Activated gamma-delta T cell (primary cell): ENCODE measurements around the gene ZNF652.
"Not testable (repeated sequence)": the region's sequence is repeated elsewhere in the genome, so short reads cannot be mapped to it uniquely, and the experiment has no call there.

ENCODE experiments used
- DNase-seq: peaks from one replicate; lab custom pipeline; 2025; lab: John Stamatoyannopoulos, UW
- total RNA-seq, 2 donors: gene quantifications; one replicate each; lab custom pipeline; 2026; lab: John Stamatoyannopoulos, UW

ZNF652 gene
- total RNA-seq = 89.6 to 100 reads per million in 2 donors

DNA sequence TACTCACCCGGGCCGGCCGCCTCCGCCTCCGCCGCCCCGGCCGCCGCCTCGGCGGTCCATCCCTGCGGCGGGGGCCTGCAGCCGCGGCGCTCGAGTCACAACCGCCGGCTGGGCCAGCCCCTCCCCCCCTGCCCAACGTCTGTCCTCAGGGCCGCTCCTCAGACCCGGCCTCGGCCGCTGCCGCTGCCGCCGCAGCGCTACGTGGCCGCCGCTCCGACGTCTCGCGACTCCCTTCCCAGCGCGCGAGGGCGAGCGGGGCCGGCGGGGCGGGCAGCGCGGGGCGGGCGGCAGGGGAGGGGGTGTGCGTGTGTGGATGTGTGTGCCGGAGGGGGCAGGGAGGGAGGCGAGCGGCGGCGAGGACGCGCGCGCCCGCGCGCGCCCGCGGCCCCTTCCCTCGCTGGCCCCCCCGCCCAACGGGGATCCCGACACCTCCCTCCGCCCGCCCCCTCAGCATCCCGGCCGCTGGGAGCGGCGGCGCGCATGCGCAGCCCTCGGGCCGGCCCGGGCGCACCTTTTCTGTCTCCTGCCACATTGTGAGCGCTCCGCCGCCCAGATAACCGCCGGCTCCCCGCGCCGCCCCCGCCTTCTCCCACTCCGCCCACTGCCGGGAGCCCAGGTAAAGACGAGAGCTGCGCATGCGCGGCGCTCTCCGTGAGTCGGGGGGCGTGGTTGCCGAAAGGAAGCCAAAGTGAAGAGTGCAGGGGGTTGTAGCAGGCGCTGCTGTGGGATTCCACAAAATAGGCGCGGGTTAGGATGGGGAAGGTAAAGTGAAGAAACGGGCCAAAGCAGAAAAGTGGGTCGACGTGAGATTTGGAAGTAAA, at the start of gene ZNF652:
TSS of gene ZNF652 (minus strand) at position 349 of the 821 bp plus-strand sequence. CDS start 44,525 bp downstream, outside the sequence.
- DNase-seq = peak; percentile 90

DNA sequence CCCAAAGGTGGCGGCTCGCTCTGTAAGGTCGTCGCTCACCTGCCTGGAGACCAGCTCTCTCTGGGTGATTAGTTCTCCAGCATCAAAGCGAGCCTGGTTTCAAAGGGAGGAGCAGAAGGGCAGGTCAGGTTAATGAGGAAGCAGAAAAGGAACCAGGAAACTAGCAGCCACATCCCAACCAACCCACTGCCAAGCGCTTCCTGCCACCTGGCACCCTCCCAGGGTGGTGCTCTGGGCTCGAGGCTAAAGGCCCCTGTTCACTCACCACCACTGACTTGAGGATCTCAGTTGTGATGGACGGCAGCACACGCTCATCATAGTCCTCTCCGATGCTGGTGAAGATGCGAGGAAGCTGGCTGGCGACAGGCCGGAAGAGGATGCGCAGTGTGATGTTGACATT, 47.0 kb upstream of the ZNF652 start:
- no peak for DNase-seq

DNA sequence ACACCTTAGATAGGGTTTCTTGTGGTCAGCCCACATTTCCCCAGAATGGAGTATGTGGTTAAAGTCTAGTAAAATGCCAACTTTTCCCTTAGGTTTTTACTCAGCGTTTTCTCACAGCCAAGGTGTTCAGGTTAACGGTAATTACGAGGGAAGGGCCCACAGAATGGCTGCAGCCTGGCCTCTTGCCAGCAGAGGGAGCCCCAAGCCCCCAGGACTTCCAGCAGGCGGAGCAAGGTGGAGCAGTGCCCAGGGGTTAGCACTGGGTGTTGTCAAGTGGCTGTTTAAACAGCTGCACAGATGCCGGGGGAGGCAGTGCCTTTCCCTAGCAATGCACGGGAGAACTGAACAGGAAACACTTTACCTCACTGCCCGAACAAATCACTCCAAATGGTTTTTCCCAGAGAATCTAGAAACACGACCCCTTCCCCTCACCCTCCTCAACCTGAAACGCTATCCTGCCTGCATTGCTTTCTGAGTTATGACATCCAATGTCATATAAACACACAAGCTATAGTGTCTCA, 46.0 kb upstream of the ZNF652 start:
- peak; percentile 48 for DNase-seq

DNA sequence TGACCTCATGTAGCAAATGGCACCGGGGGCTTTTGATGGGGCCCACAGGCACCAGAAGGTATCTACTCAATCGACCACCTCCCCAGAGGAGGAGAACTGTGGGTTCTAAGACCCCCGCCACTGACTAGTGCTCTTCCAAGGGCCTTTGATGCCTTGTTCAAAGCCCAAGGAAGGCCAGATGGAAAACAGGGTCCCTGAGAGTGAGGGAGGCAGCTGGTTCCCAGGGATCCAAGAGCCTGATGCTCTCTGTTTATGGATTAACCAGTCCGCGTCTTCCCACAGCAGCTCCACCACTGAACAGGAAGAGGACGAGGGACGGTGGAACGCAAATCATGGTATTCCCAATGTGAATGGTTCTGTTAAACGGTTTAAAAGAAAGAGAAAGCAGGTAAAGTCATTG, 45.0 kb upstream of the ZNF652 start:
- DNase-seq = no peak

DNA sequence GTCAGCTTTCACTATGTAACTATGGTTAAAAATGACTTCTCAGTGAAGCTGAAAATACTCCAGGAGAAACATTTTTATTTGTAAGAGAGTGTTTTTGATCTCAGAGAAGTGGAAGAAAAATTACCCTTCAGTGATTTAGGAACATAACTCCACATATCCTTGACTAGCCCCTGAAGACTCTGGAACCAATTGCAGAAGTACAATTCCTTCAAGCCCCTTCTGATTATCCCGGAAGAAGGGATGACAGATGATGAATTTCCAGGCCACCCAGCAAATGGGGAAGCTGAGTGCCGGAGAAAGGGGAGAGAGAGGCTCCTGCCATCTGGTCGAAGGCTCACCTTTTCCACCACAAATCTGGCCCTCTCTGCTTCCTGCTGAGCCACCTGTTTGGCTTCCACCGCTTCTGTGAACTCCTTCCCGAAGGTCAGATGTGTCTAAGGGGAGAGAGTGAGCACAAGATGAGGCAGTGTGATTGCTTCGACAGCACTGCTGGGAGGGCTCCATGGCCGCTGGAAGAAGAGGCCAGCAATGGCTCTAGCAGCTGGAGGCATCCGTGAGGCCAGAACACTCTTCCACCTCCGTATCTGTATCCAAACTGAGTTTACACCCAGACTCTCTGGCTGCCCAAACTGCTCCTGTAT, 44.5 kb upstream of the ZNF652 start:
- DNase-seq = no peak

DNA sequence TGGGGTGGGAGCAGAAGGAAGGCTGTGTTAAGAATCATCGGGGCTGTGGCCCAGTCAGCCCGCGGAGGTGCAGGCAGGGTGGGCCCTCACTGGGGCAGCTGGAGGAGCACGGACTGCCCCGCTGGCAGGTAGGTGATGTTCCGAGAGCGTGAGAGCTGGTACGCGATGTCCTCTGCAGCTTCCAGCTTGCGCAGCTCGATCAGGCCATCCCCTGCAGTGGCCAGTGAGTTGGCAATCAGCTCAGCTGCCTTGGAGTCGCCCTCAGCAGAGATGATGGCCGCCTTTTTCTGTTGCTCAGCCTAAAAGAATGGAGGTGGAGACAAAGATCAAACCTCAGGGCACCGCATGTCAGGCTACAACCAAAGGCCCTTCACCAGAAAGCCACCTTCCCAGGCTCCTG, 42.9 kb upstream of the ZNF652 start:
- no peak for DNase-seq

DNA sequence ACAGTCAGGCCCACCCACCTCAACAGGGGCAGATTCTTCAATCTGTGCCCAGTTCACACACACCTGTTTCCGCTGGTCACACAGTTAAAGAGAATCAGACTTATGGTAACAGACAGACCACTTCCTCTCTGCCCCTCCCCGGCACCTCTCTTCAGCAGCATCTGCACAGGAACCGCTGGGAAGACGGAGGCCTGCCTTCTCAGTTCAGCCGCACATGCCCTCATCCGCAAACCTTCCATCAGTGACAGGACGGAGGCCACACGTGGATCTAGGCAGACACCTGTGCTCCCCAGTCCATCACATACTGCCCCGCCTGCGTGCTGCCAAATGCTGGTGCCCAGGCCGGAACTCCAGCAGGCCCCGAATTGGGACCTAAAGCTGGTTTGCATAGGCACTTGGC, 42.3 kb upstream of the ZNF652 start:
- no peak for DNase-seq

DNA sequence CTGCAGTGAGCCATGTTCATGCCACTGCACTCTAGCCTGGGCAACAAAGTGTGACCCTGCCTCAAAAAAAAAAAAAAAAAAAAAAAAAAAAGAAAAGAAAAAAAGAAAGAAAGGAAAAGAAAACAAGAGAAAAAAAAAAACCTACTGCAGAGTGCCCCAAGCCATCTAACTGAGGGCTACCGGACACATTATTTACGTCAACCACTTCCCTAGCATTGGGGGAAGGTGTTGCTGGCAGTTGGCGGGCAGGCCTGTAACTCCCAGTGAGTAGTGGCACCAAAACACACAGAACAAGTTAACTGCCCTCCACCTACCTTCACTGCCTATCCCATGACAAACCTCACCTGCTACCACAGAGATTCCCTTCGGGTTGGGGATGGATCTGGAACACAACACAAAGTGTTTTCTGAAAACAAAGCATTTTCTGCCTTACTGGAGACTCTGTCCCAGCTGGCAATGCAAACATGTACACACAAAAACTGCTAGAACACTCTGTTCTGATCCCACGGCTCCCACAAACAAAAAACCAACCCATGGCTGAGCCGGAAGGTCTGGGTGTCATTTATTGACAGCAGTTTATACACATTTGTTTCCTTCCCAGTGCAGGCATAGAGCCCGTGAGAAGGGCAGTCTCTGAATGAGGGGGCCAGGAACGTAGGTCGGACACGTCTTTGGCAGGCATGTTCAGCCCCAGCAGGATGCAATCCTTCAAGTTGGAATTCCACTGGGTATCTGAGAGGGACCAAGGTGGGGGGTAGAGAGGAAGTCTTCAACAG, 41.7 kb upstream of the ZNF652 start:
- DNase-seq = no peak

DNA sequence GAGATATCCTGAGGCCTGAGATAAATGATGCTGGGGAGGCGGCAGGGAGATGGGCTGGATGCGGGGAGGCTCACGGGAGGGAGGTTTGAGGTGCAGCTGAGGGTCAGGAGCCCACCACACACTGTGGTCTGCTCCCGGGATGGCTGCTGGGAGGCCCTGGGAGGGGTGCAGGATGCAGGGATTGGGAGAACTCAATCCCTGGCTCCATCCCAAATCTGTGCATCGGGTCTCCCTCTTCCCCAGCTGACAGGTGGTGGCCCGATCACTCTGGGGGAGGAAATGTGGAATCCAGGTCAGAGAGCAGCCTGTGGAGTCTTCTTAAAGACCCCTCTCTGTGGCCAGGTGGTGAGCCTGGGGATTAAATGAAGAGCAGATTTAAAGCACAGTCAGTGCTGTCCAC, 40.7 kb upstream of the ZNF652 start:
- no peak for DNase-seq

DNA sequence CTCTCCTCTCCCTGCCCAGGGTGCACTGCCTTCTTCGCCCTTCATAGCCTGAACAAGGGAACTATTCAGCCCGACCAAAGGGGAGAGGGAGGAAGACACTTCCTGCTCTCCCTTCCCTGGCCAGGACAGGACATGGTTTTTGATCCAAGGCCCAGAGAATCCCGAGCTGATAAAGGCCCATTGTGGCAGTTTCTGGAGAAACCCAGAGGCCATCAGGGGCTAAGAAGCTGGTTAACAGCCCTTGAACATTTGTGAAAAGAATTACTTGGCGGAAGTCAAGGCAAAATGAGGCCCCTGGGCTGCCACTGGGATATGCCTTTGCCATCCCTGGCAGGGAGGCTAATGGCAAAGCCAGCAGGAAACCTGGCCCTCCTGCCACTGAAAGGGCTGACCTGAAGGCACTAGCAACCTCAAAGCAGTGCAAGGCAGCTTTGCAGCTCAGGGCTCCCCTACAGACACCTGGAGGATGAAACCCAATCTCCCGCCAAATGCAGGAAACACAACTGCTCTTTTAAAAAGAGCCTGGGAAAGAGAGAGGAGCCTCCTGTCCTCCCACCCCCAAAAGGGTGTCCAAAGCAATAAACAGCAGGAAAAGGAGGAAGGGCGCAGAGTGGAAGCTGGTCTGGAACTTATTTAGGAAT, 40.0 kb upstream of the ZNF652 start:
- DNase-seq = no peak

DNA sequence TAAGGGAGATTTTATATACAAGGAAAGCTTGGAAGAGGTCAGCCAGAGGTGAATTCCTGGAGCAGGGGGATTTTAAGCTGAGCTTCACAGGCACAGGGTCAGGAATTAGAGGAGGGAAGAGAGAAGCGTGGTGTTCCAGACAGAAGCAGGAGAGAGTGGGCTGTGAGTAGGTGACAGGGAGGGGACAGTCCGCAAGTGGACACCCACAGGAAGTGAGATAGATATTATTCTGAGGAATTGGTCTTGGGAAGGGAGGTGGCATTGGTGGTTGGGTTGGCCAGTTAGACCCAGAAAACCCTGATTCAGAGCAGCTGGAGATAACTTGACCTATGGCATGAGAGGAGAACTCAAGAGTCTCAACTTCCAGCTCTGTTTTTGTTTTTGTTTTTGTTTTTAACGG, 37.9 kb upstream of the ZNF652 start:
- no peak for DNase-seq

DNA sequence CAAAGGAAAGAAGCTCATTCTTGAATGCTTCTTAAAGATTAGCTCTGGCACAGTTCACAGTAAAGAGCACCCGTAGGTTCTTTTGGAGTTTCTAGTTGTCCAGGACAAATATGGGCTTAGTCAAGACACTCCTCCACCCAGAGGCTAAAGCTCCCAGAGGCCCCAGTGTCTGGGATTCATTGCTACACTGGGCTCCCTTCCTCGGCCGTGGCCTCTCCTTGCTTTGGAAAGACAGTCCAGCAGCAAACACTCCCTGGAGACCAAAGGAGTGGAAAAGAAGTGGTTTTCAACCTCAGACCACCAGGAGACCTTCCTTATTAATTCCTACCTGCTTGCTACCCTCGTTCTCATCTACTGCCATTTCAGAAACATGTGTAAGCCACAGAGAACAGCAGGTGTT, 35.5 kb upstream of the ZNF652 start:
- no peak for DNase-seq

DNA sequence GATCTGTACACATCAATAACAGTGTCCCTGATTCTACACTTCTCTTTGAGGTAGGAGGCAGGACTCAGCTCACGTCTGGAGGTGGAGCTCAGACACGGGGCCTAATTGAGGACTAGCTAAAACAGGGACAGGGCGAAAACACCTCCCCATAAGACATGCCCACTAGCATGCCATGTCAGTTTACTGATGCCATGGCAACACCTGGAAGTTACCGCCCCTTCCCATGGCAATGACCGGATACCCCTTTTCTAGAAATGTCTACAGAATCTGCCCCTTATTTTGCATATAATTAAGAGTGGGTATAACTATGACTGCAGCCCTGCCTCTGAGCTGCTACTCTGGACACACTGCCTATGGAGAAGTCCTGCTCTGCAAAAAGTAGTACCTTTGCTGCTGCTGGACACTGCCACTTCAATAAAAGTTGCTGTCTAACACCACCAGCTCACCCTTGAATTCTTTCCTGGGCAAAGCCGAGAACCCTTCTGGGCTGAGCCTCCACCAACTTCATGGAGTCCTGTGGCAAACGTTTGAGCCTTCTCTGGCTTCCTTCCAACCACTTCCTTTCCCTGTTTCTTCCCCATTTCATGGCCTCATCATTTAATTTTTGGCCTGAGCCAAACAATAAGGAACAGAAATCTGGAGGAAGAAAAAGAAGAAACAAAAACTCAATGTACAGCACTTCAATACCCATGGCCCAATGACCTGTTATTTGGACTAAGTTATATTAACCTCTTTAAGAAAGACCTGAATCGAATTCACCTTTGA, 31.6 kb upstream of the ZNF652 start:
- no peak for DNase-seq

DNA sequence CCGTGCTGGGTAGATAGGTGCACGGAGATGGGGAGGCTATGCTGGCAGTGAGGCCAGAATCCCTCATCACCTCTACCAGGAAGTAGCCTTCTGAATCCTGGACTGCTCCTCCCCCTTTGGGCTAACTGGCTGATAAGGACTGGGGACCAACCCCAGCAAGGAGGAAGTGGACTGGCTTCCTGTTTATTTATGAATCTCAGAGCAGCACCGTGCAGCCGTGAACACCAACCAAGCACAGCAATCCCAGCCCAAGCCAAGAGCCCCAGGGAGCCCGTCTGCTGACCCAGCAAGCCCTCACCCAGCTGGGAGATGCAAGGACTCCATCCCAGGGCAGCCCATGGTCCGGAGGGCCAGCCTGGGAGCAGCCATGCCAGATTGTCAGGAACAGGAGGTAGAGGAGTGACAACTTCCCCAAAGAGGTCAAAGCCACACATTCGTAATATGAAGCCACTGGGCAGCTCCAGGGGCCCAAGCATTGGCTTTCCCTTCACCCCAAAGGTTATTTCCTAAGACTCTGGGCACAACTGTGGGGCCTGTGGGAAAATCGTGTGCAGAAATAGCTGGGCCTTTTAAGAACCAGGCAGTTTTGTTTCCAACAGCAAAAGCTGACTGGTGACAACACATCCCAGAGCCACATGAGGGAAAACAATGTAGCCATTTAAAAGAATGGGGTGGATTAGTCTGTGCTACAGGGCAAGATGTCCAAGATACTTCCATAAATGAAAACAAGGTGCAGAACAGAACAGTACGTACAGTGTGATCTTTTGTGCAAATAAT, 28.7 kb upstream of the ZNF652 start:
- DNase-seq = no peak

DNA sequence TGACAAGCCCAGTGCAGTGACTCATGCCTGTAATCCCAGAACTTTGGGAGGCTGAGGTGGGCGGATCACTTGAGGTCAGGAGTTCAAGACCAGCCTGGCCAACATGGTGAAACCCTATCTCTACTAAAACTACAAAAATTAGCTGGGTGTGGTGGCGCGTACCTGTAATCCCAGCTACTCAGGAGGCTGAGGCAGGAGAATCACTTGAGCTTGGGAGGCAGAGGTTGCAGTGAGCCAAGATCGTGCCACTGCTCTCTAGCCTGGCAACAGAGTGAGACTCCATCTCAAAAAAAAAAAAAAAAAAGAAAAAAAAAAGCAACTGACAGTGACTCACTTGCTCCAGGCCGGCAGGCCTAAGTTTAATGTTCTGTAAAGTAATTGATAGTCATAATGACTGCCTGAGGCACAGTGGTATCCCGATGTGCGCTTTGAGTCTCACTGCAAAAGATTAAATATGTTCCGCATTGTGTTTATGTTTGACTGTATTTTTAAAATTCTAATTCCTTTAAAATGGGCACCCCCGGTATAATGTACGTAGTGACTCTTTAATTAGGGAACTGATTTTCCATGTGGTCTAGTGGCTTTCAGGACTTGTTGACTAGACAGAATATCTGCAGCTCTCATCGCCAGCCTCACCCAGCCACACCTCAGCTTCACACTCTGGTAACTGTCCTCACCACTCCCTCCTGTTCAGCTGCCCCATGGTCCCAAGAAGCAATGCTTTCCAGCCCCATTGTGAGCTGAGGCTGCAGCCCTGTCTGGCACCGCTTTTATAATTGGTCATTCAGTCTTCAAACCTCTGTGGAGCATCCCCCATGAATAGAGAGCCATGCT, 27.7 kb upstream of the ZNF652 start:
- not testable (repeated sequence) for DNase-seq

DNA sequence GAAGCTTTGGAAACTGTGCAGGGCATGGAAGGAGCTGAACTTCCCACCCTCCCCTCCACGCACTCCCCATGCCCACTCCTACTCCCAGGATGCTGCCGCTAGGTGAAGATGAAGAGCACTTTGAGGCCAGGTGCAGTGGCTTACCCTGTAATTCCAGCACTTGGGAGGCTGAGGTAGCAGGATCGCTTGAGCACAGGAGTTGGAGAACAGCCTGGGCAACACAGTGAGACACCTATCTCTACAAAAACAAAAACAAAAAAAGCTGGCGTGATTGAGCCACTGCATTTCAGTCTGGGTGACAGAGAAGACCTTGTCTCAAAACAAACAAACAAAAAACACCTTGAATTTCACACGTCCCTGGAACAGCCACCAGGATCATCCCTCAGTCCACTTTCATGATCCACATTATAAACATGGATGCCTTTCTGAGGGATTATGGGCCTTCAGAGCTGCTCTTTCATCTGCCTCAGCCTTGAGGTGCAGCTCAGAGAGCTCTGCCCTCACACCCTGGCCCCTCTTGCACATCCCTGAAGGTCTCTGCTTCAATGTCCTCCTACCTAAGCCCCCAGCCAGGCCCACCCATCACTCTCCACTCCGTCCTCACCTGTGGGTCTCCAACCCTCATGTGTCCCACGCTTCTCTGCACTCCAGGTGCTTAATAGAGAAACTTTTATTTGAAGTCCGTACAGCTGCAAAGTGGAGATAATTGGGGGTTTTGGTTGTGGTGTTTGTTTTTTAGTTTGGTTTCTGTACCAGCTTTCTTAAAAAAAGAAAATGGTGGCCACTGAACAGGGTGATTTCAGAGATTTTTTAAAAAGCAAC, 26.9 kb upstream of the ZNF652 start:
- DNase-seq = no peak

DNA sequence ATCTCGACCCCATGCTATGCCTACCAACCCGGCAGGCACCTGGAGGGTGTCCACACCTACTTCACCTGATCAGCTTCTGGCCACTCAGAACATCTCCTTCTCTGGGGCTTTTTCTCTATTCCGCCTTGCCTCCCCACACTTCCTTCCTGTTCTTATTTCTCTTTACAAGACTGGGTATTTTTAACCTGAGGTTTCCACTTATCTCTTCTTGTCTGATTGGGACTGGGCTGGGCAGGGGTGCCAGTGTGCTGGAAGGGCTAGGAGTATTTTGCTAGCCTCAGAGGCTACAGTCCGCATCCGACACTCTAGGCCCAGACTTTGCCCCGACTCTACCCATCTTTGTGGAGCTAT, 26.2 kb upstream of the ZNF652 start:
- no peak for DNase-seq

DNA sequence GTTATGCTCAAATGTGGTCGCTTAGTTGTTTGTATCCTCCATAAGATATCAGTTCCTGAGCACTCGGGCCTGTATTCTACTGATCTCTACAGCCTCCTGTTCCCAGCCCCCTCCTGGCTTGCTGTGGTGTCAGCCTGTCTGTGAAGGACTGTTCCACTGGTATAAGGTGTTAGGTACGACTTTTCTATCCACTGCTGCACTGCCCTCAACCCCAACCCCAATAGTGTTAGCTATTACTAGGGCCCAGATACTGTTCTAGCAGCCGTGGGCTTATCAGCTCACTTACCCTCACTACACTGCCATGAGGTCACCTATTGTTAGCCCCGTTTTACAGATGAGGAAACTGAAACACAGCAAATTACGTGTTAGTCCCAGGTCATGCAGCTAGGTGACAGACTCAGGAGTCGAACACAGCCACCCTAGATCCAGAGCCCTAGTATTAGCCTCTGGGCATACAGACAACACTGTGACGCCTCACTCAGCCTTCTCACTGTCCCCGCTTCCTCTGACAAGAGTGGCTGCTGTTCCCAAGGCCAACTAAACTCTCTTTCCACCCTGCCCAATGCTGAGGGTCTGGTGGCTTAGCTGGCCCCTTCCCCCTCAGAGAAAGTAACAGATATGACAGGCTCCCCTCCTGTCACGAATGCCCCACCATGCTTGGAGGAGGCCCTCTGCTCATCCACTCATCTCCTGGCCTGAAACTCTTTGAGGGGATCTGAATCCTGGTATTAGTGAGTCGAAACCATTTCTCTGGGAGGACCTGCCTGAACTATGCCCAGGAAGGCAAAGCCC, 25.6 kb upstream of the ZNF652 start:
- no peak for DNase-seq
